ENCODE measurements around the gene CAMTA1. TPM values are rescaled to one million over a fixed set of nuclear protein-coding genes. Genes with fewer than 3 reads are reported as not detected.

Gene CAMTA1
- total RNA-seq, 1 donor from 2014 or later, result 109 TPM

- no peak for TF ChIP-seq CTCF (conservative IDR thresholded peaks at IDR 0.05)
- Mint-ChIP-seq H3K4me3 (no peak overlapping the region), H3K36me3 (ENCODE audit: low read depth) (no peaks in the 10 kb centered on the region), H3K9me3 (no peaks in the 10 kb centered on the region), H3K4me1 (peaks cover 3% of the 10 kb centered on the region), H3K27ac (ENCODE audit: unreplicated experiment) (no peak overlapping the region), H3K27me3 (ENCODE audit: low read depth) (no peaks in the 10 kb centered on the region)
- DNase-seq (ENCODE audit: low read depth, low spot score), result no peak
Measured at GRCh38 chr1:7473223-7474142, 688.2 kb downstream of the CAMTA1 start.

GRCh38 chr1:7474143-7474490 lies 688.9 kb downstream of the CAMTA1 start:
- peak overlapping the region; percentile 88 for H3K27ac Mint-ChIP-seq (ENCODE audit: unreplicated experiment)

GRCh38 chr1:7474786-7475502 lies 689.7 kb downstream of the CAMTA1 start:
- peaks cover 7% of the 10 kb centered on the region for H3K4me1 Mint-ChIP-seq
- no peaks in the 10 kb centered on the region for H3K36me3 Mint-ChIP-seq (ENCODE audit: low read depth)
- no peak overlapping the region for H3K4me3 Mint-ChIP-seq
- no peak for DNase-seq (ENCODE audit: low read depth, low spot score)
- H3K9me3 Mint-ChIP-seq, result no peaks in the 10 kb centered on the region
- H3K27ac Mint-ChIP-seq (ENCODE audit: unreplicated experiment), result no peak overlapping the region
- H3K27me3 Mint-ChIP-seq (ENCODE audit: low read depth), result no peaks in the 10 kb centered on the region
- no peak for TF ChIP-seq CTCF (conservative IDR thresholded peaks at IDR 0.05)

More at GRCh38 chr1:7474143-7474490, 688.9 kb downstream of the CAMTA1 start:
- no peak for DNase-seq (ENCODE audit: low read depth, low spot score)
- Mint-ChIP-seq H3K4me1 (peaks cover 7% of the 10 kb centered on the region), H3K9me3 (no peaks in the 10 kb centered on the region), H3K36me3 (ENCODE audit: low read depth) (no peaks in the 10 kb centered on the region), H3K4me3 (no peak overlapping the region), H3K27me3 (ENCODE audit: low read depth) (no peaks in the 10 kb centered on the region)
- TF ChIP-seq CTCF (conservative IDR thresholded peaks at IDR 0.05), result no peak

GRCh38 chr1:7475691-7476090 lies 690.4 kb downstream of the CAMTA1 start:
- no peak overlapping the region for H3K27ac Mint-ChIP-seq (ENCODE audit: unreplicated experiment)
- no peaks in the 10 kb centered on the region for H3K27me3 Mint-ChIP-seq (ENCODE audit: low read depth)
- no peaks in the 10 kb centered on the region for H3K9me3 Mint-ChIP-seq
- no peak for TF ChIP-seq CTCF (conservative IDR thresholded peaks at IDR 0.05)
- DNase-seq (ENCODE audit: low read depth, low spot score), result no peak
- peaks cover 7% of the 10 kb centered on the region for H3K4me1 Mint-ChIP-seq
- no peaks in the 10 kb centered on the region for H3K36me3 Mint-ChIP-seq (ENCODE audit: low read depth)
- H3K4me3 Mint-ChIP-seq, result no peak overlapping the region

- H3K4me3 Mint-ChIP-seq, result no peak overlapping the region
- peaks cover 7% of the 10 kb centered on the region for H3K4me1 Mint-ChIP-seq
- DNase-seq (ENCODE audit: low read depth, low spot score), result no peak
- H3K9me3 Mint-ChIP-seq, result no peaks in the 10 kb centered on the region
- H3K27ac Mint-ChIP-seq (ENCODE audit: unreplicated experiment), result no peak overlapping the region
- no peaks in the 10 kb centered on the region for H3K36me3 Mint-ChIP-seq (ENCODE audit: low read depth)
- H3K27me3 Mint-ChIP-seq (ENCODE audit: low read depth), result no peaks in the 10 kb centered on the region
- TF ChIP-seq CTCF (conservative IDR thresholded peaks at IDR 0.05), result no peak
Measured at GRCh38 chr1:7476402-7476801, 691.1 kb downstream of the CAMTA1 start.

All from neural crest cell (in vitro differentiated cells).